HL-60 (cell line): Measurements from ENCODE around the gene GTPBP6.

Source experiments
- CTCF ChIP-seq: IDR thresholded peaks from one replicate; pipeline ENCODE4 v1.5.1; 2011; ENCODE audit warnings: low read length, control low read depth, inconsistent platforms; ENCODE audit not compliant: insufficient read depth
- GABPA ChIP-seq: IDR thresholded peaks from 2 replicates; pipeline ENCODE4 v1.6.1; 2012; ENCODE audit warnings: low read depth
- POLR2AphosphoS5 ChIP-seq: IDR thresholded peaks from 2 replicates; pipeline ENCODE4 v1.6.1; 2012; ENCODE audit warnings: low read depth
- REST ChIP-seq: IDR thresholded peaks from 2 replicates; pipeline ENCODE4 v1.6.1; 2012; ENCODE audit warnings: low read depth; ENCODE audit not compliant: insufficient replicate concordance
- SPI1 ChIP-seq: IDR thresholded peaks from 2 replicates; pipeline ENCODE4 v1.6.1; 2012; ENCODE audit warnings: low read depth, mild to moderate bottlenecking, borderline replicate concordance

GRCh38 chrX:311156-312129 lies 7.2 kb downstream of the GTPBP6 start:
- TF ChIP-seq CTCF (no peak), REST (no peak), POLR2AphosphoS5 (no peak), SPI1 (no peak), GABPA (no peak)
